GF-D8 (cell line): ENCODE data around the gene B3GALT5.
"Not testable (repeated sequence)": the region's sequence is repeated elsewhere in the genome, so short reads cannot be mapped to it uniquely, and the experiment has no call there.

Source experiments
- DNase-seq: peaks from one replicate; lab custom pipeline; 2025; lab: John Stamatoyannopoulos, UW

B3GALT5 gene

GRCh38 chr21:39612233-39613040 lies at the start of gene B3GALT5:
TSS of gene B3GALT5 (plus strand) at chr21:39612940. CDS start at chr21:39660560, 47,620 bp downstream.
- DNase-seq = no peak

GRCh38 chr21:39564200-39564599 lies 48.5 kb upstream of the B3GALT5 start:
- DNase-seq = no peak

- DNase-seq = no peak
These were observed 45.4 kb upstream of the B3GALT5 start for GRCh38 chr21:39567180-39567972.

- no peak for DNase-seq
These were observed 44.4 kb upstream of the B3GALT5 start for GRCh38 chr21:39568361-39568760.

- DNase-seq = no peak
These were observed 37.0 kb upstream of the B3GALT5 start for GRCh38 chr21:39575775-39576174.

- DNase-seq = no peak
These were observed 36.1 kb upstream of the B3GALT5 start for GRCh38 chr21:39576518-39577128.

- DNase-seq = no peak
These were observed 32.9 kb upstream of the B3GALT5 start for GRCh38 chr21:39579734-39580332.

GRCh38 chr21:39580744-39581143 lies 32.0 kb upstream of the B3GALT5 start:
- DNase-seq = no peak

GRCh38 chr21:39581414-39581813 lies 31.3 kb upstream of the B3GALT5 start:
- no peak for DNase-seq

- DNase-seq = no peak
These were observed 30.0 kb upstream of the B3GALT5 start for GRCh38 chr21:39582749-39583148.

GRCh38 chr21:39583586-39583985 lies 29.2 kb upstream of the B3GALT5 start:
- DNase-seq = not testable (repeated sequence)

GRCh38 chr21:39587376-39587775 lies 25.4 kb upstream of the B3GALT5 start:
- DNase-seq = no peak

- DNase-seq = no peak
These were observed 23.9 kb upstream of the B3GALT5 start for GRCh38 chr21:39588884-39589283.

- DNase-seq = no peak
These were observed 19.2 kb upstream of the B3GALT5 start for GRCh38 chr21:39593522-39593921.

- no peak for DNase-seq
These were observed 17.3 kb upstream of the B3GALT5 start for GRCh38 chr21:39595465-39595864.

- no peak for DNase-seq
These were observed 15.1 kb upstream of the B3GALT5 start for GRCh38 chr21:39597595-39597994.

- no peak for DNase-seq
These were observed 13.4 kb upstream of the B3GALT5 start for GRCh38 chr21:39599191-39599970.

GRCh38 chr21:39601187-39601928 lies 11.4 kb upstream of the B3GALT5 start:
- DNase-seq = no peak

- no peak for DNase-seq
These were observed 10.6 kb upstream of the B3GALT5 start for GRCh38 chr21:39602076-39602689.

GRCh38 chr21:39602793-39603192 lies 9.9 kb upstream of the B3GALT5 start:
- DNase-seq = no peak
